BLaER1 treated with 17β-estradiol and CSF1 and Interleukin-3, amounts not matched to agents 10 nM and 100 nM (cell line): ENCODE measurements around the gene MYO1D.

Experiments used
- H3K27ac ChIP-seq, 11 experiments: shearing (Covaris generic); formaldehyde crosslinking; 2 replicates each; pipeline ENCODE4 v1.8.1; 2022
- H3K27me3 ChIP-seq, 11 experiments: shearing (Covaris generic); formaldehyde crosslinking; 2 replicates each; pipeline ENCODE4 v1.8.1; 2022
- H3K36me3 ChIP-seq, 11 experiments: shearing (Covaris generic); formaldehyde crosslinking; 2 replicates each; pipeline ENCODE4 v1.8.1; 2022
- H3K4me1 ChIP-seq, 10 experiments: shearing (Covaris generic); formaldehyde crosslinking; 2 replicates each; pipeline ENCODE4 v1.8.1; 2022
- H3K4me2 ChIP-seq, 11 experiments: shearing (Covaris generic); formaldehyde crosslinking; 2 replicates each; pipeline ENCODE4 v1.8.1; 2022
- H3K4me3 ChIP-seq, 10 experiments: shearing (Covaris generic); formaldehyde crosslinking; 2 replicates each; pipeline ENCODE4 v1.8.1; 2022
- H3K9ac ChIP-seq, 11 experiments: shearing (Covaris generic); formaldehyde crosslinking; 2 replicates each; pipeline ENCODE4 v1.8.1; 2022
- H3K9me3 ChIP-seq, 11 experiments: shearing (Covaris generic); formaldehyde crosslinking; replicated peaks in 1 of 11; 2 replicates each; pipeline ENCODE4 v1.8.1; 2022
- H4K20me1 ChIP-seq, 11 experiments: shearing (Covaris generic); formaldehyde crosslinking; 2 replicates each; pipeline ENCODE4 v1.8.1; 2022
- Cebpa-rat ChIP-seq, 11 experiments: shearing (Covaris generic); IDR thresholded peaks; 2 replicates each; pipeline ENCODE4 v1.8.1; 2022

MYO1D gene

DNA sequence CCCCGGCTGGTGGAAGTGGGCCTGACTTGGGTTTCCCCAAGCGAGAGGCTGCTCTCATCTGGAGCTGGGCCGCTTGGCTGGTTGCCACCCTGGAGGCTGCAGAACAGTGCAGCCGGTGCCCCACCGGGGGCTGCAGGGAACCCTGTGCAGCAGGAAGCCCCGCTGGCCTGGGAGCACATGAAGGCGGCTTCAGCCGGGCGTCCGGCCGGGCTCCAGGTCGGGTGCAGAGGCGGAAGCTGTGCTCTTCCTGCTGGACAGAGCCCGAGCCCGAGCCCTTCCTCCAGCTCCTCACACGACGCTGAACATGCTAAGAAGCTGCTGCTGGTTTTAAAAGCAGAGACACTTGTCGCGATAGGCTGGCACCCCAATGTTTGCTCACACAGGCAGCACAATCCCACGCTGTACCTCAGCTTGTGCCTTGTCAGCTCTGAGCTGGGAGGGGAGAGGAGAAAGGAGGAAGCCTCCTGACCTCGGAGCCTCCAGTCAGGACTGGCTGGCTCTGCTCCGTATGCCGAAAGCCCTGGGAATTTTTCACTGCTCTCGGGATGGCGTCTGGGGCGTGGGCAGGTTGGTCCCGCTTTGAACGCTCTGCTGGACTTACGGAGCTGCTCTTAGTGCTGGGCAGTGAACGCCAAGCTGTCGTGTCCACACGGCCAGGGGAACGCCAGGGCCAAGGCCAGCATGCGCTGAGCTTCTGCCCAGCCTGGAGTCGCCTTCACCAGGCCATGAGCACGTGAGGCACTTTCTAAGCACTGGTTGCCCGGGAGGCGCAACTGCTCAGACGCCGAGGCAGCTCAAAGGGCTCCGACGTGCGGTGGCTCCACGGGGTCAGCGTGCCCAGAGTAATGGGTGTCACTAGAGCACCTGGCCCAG lies 381.3 kb downstream of the MYO1D start:
- Histone ChIP-seq H3K9ac (peak overlapping the region in 6 of 11 experiments; percentile 2 to 59 (median 22); a peak in 9 of 22 replicates), H3K4me2 (peak overlapping the region; percentile 70 to 90 (median 79)), H3K36me3 (peaks cover 0 to 8% (median 0%) of the 10 kb centered on the region in 11 experiments; a peak in 6 of 22 replicates), H3K4me1 (peaks cover 57 to 67% (median 62%) of the 10 kb centered on the region in 10 experiments), H3K4me3 (no peak overlapping the region), H3K27ac (peak overlapping the region in 4 of 11 experiments; percentile 2 to 17 (median 9); a peak in 4 of 22 replicates), H4K20me1 (peaks cover 0 to 16% (median 7%) of the 10 kb centered on the region in 11 experiments; a peak in 12 of 22 replicates), H3K9me3 (no peaks in the 10 kb centered on the region), H3K27me3 (no peaks in the 10 kb centered on the region)
- TF ChIP-seq Cebpa-rat (IDR thresholded peaks at IDR 0.05) = no peak

DNA sequence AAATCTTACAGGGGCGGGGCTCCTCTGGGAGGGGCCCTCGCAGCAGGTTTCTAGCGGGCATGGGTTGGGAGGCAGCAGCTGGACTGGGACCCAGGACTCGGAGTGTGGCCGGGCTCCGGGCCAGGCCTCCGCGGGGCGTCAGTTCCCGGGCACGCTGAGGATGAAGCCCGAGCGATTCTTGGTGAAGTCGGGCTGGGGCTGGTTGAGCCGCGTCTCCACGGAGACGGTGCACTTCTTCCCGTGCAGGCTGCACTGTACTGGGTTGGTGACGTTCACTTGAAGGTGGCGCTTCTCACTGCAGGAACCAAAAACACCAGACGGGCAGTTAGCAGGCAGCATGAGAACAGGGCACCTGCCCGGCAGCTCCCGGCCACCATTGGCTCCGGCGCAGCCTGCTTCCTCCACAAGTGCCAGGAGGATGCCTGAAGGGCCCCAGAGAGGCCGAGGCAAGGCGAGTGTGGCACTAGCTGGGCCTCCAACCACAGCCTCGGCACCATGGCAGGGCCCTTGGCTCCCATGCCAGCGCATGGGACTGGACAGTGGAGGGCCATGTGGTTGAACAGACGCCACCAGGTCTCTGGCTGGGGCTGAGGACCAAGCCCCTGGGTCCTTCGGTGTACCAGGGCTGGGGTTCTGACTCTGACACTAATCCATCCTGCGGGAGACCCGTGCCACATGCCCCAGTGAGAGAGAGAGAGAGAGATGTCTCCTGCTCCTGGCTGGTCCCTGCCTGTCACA lies 382.1 kb downstream of the MYO1D start:
- Histone ChIP-seq H3K27me3 (no peaks in the 10 kb centered on the region), H4K20me1 (peaks cover 0 to 24% (median 15%) of the 10 kb centered on the region in 11 experiments; a peak in 14 of 22 replicates), H3K9ac (peak overlapping the region in 5 of 11 experiments; percentile 2 to 59 (median 33); a peak in 6 of 22 replicates), H3K4me1 (peaks cover 57 to 75% (median 69%) of the 10 kb centered on the region in 10 experiments), H3K27ac (peak overlapping the region in 1 of 11 experiments; percentile 15; a peak in 3 of 22 replicates), H3K4me2 (peak overlapping the region; percentile 70 to 90 (median 79)), H3K4me3 (no peak overlapping the region), H3K36me3 (peaks cover 0 to 16% (median 7%) of the 10 kb centered on the region in 11 experiments; a peak in 12 of 22 replicates), H3K9me3 (no peaks in the 10 kb centered on the region)
- no peak for TF ChIP-seq Cebpa-rat (IDR thresholded peaks at IDR 0.05)

- H3K4me2 ChIP-seq = peak overlapping the region; percentile 70 to 90 (median 79)
- no peak for TF ChIP-seq Cebpa-rat (IDR thresholded peaks at IDR 0.05)
- H3K36me3 ChIP-seq = peaks cover 0 to 23% (median 14%) of the 10 kb centered on the region in 11 experiments; a peak in 13 of 22 replicates
- peaks cover 57 to 82% (median 77%) of the 10 kb centered on the region in 10 experiments for H3K4me1 ChIP-seq
- no peak overlapping the region for H3K9ac ChIP-seq
- H3K4me3 ChIP-seq = no peak overlapping the region
- H3K9me3 ChIP-seq = no peaks in the 10 kb centered on the region
- peak overlapping the region in 1 of 11 experiments; percentile 33; a peak in 1 of 22 replicates for H3K27ac ChIP-seq
- H3K27me3 ChIP-seq = no peaks in the 10 kb centered on the region
- H4K20me1 ChIP-seq = peaks cover 0 to 32% (median 22%) of the 10 kb centered on the region in 11 experiments; a peak in 16 of 22 replicates
These were observed 382.9 kb downstream of the MYO1D start for GRCh38 chr17:32493976-32494513.

- TF ChIP-seq Cebpa-rat (IDR thresholded peaks at IDR 0.05) = no peak
- no peaks in the 10 kb centered on the region for H3K27me3 ChIP-seq
- H3K9me3 ChIP-seq = no peaks in the 10 kb centered on the region
- peaks cover 0 to 28% (median 19%) of the 10 kb centered on the region in 11 experiments; a peak in 13 of 22 replicates for H3K36me3 ChIP-seq
- peak overlapping the region in 3 of 11 experiments; percentile 31 to 47 (median 33); a peak in 3 of 22 replicates for H3K27ac ChIP-seq
- no peak overlapping the region for H3K4me3 ChIP-seq
- H4K20me1 ChIP-seq = peaks cover 0 to 36% (median 26%) of the 10 kb centered on the region in 11 experiments; a peak in 16 of 22 replicates
- peak overlapping the region; percentile 70 to 90 (median 79) for H3K4me2 ChIP-seq
- H3K4me1 ChIP-seq = peaks cover 57 to 87% (median 82%) of the 10 kb centered on the region in 10 experiments
- H3K9ac ChIP-seq = no peak overlapping the region
These were observed 383.4 kb downstream of the MYO1D start for GRCh38 chr17:32493571-32493970.

- Histone ChIP-seq H3K27ac (peak overlapping the region in 5 of 11 experiments; percentile 20 to 64 (median 31); a peak in 6 of 22 replicates), H3K9ac (peak overlapping the region in 2 of 11 experiments; percentile 9 to 57; a peak in 2 of 22 replicates), H3K36me3 (peaks cover 0 to 35% (median 27%) of the 10 kb centered on the region in 11 experiments; a peak in 14 of 22 replicates), H3K9me3 (no peaks in the 10 kb centered on the region), H3K4me1 (peaks cover 61 to 95% (median 90%) of the 10 kb centered on the region in 10 experiments), H3K27me3 (no peaks in the 10 kb centered on the region), H4K20me1 (peaks cover 0 to 44% (median 34%) of the 10 kb centered on the region in 11 experiments; a peak in 18 of 22 replicates), H3K4me2 (peak overlapping the region; percentile 70 to 90 (median 79)), H3K4me3 (no peak overlapping the region)
- TF ChIP-seq Cebpa-rat (IDR thresholded peaks at IDR 0.05) = no peak
These were observed 384.2 kb downstream of the MYO1D start for GRCh38 chr17:32492648-32493289.

GRCh38 chr17:32492264-32492589 lies 384.7 kb downstream of the MYO1D start:
- no peaks in the 10 kb centered on the region for H3K9me3 ChIP-seq
- no peak overlapping the region for H3K4me3 ChIP-seq
- peak overlapping the region in 5 of 11 experiments; percentile 3 to 57 (median 45); a peak in 7 of 22 replicates for H3K9ac ChIP-seq
- H3K4me1 ChIP-seq = peaks cover 64 to 98% (median 94%) of the 10 kb centered on the region in 10 experiments
- H3K27me3 ChIP-seq = no peaks in the 10 kb centered on the region
- TF ChIP-seq Cebpa-rat (IDR thresholded peaks at IDR 0.05) = no peak
- H3K36me3 ChIP-seq = peaks cover 0 to 35% (median 27%) of the 10 kb centered on the region in 11 experiments; a peak in 14 of 22 replicates
- H3K4me2 ChIP-seq = peak overlapping the region; percentile 70 to 90 (median 79)
- peak overlapping the region in 7 of 11 experiments; percentile 6 to 64 (median 43); a peak in 11 of 22 replicates for H3K27ac ChIP-seq
- peaks cover 0 to 50% (median 36%) of the 10 kb centered on the region in 11 experiments; a peak in 18 of 22 replicates for H4K20me1 ChIP-seq

- TF ChIP-seq Cebpa-rat (IDR thresholded peaks at IDR 0.05) = no peak
- Histone ChIP-seq H3K9me3 (no peaks in the 10 kb centered on the region), H3K4me2 (peak overlapping the region; percentile 70 to 90 (median 79)), H3K27me3 (no peaks in the 10 kb centered on the region), H3K9ac (peak overlapping the region in 5 of 11 experiments; percentile 3 to 57 (median 45); a peak in 9 of 22 replicates), H3K27ac (peak overlapping the region in 8 of 11 experiments; percentile 6 to 64 (median 40); a peak in 13 of 22 replicates), H3K4me1 (peaks cover 63 to 93% (median 90%) of the 10 kb centered on the region in 10 experiments), H3K4me3 (no peak overlapping the region), H3K36me3 (peaks cover 0 to 35% (median 27%) of the 10 kb centered on the region in 11 experiments; a peak in 14 of 22 replicates), H4K20me1 (peaks cover 0 to 50% (median 36%) of the 10 kb centered on the region in 11 experiments; a peak in 18 of 22 replicates)
These were observed 385.3 kb downstream of the MYO1D start for GRCh38 chr17:32491371-32492263.
